GM04504 (cell line): ENCODE results near the gene KCNK15.

ENCODE experiments used
- DNase-seq: peaks from one replicate; pipeline ENCODE4 v3.0.0-alpha.2; 2012; ENCODE audit warnings: low read depth

Gene KCNK15

GRCh38 chr20:44790638-44791393 is 45.2 kb downstream of the KCNK15 start:
- no peak for DNase-seq

- DNase-seq, result no peak
Observed at GRCh38 chr20:44792796-44793195, 47.1 kb downstream of the KCNK15 start.

- DNase-seq, result no peak
Observed at GRCh38 chr20:44795836-44796235, 50.2 kb downstream of the KCNK15 start.

GRCh38 chr20:44796311-44796710 is 50.6 kb downstream of the KCNK15 start:
- no peak for DNase-seq

- DNase-seq, result no peak
Observed at GRCh38 chr20:44796758-44797457, 51.2 kb downstream of the KCNK15 start.

GRCh38 chr20:44799691-44800090 is 54.0 kb downstream of the KCNK15 start:
- no peak for DNase-seq

- DNase-seq, result no peak
Observed at GRCh38 chr20:44800391-44801046, 54.9 kb downstream of the KCNK15 start.
